ENCODE data around the gene NCBP1. TPM values are rescaled to one million over a fixed set of nuclear protein-coding genes. Genes with fewer than 3 reads are reported as not detected.

Gene NCBP1
- total RNA-seq, 4 donors from 2014 or later: 18.6 to 38.4 (median 24.4) TPM

DNA sequence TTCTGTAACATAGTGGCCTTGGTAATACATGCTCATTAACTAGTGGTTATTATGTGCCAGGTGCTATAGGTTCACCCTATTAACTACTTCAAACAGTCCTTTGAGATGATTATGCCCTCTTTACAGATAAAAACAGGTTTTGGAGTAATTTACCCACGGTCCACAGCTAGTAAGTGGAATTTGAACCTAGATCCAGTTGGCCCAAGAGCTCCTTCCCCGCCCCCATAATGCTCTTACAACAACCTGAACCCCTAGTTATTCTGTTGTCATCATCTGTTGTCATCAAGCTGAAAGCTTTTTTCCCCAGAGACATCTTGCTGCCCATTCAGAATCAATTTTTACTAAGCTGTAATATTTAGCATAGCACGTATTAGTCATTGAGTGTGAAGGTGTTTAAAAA, 40.3 kb downstream of the NCBP1 start:
- Histone ChIP-seq H3K4me3 (no peak overlapping the region), H3K9me3 (no peaks in the 10 kb centered on the region), H3K27ac (no peak overlapping the region), H3K36me3 (peaks cover 0 to 90% (median 14%) of the 10 kb centered on the region in 3 donors), H3K4me1 (no peaks in the 10 kb centered on the region), H3K27me3 (no peaks in the 10 kb centered on the region)
- WGBS, 2 donors: 92 to 94% methylated on average over 3 of the region's 3 CpGs
- no peak for DNase-seq (ENCODE audit: low spot score in 2 of 2)
- no peak for TF ChIP-seq POLR2A (IDR thresholded peaks at IDR 0.05)
- TF ChIP-seq EP300 (IDR thresholded peaks at IDR 0.05): no peak
- TF ChIP-seq, protein P1, sequence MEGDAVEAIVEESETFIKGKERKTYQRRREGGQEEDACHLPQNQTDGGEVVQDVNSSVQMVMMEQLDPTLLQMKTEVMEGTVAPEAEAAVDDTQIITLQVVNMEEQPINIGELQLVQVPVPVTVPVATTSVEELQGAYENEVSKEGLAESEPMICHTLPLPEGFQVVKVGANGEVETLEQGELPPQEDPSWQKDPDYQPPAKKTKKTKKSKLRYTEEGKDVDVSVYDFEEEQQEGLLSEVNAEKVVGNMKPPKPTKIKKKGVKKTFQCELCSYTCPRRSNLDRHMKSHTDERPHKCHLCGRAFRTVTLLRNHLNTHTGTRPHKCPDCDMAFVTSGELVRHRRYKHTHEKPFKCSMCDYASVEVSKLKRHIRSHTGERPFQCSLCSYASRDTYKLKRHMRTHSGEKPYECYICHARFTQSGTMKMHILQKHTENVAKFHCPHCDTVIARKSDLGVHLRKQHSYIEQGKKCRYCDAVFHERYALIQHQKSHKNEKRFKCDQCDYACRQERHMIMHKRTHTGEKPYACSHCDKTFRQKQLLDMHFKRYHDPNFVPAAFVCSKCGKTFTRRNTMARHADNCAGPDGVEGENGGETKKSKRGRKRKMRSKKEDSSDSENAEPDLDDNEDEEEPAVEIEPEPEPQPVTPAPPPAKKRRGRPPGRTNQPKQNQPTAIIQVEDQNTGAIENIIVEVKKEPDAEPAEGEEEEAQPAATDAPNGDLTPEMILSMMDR (IDR thresholded peaks at IDR 0.05): no peak

DNA sequence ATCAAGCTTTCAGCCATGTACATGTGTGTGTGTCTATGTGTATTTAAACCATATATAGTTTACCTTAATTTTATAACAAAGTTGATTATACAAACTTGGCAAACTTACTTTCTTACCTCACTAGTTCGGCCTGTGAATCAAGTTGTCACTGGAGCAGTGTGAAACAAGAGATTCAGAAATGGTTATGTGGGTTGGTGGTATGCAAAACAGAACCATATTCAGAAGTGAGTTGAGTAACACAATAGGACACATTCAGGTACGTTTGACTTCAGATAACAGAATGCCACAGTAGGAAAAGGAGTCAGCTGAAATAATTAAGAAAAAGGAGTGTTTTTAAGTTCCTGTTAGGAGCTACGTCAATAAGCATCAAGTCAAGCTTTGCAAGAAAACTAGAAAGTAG, 42.0 kb downstream of the NCBP1 start:
- no peak overlapping the region for H3K4me3 ChIP-seq
- no peaks in the 10 kb centered on the region for H3K9me3 ChIP-seq
- no peaks in the 10 kb centered on the region for H3K4me1 ChIP-seq
- no peaks in the 10 kb centered on the region for H3K27me3 ChIP-seq
- DNase-seq (ENCODE audit: low spot score in 2 of 2): no peak
- TF ChIP-seq POLR2A (IDR thresholded peaks at IDR 0.05): no peak
- TF ChIP-seq, protein P1 (IDR thresholded peaks at IDR 0.05): no peak
- no peak for TF ChIP-seq EP300 (IDR thresholded peaks at IDR 0.05)
- no peak overlapping the region for H3K27ac ChIP-seq
- 59 to 65% methylated on average over 3 of the region's 3 CpGs for whole genome bisulfite sequencing, 2 donors
- peaks cover 0 to 82% (median 0%) of the 10 kb centered on the region in 3 donors for H3K36me3 ChIP-seq

- 81 to 83% methylated on average over 1 of the region's 1 CpG for WGBS, 2 donors
These were observed 48.6 kb downstream of the NCBP1 start for GRCh38 chr9:97682242-97682641.

GRCh38 chr9:97688654-97689053, 55.0 kb downstream of the NCBP1 start:
- TF ChIP-seq, protein P1 (IDR thresholded peaks at IDR 0.05): no peak
- no peak for TF ChIP-seq EP300 (IDR thresholded peaks at IDR 0.05)
- TF ChIP-seq POLR2A (IDR thresholded peaks at IDR 0.05): no peak
- Histone ChIP-seq H3K9me3 (no peaks in the 10 kb centered on the region), H3K4me1 (peaks cover 0 to 15% (median 0%) of the 10 kb centered on the region in 4 donors), H3K27me3 (no peaks in the 10 kb centered on the region), H3K27ac (no peak overlapping the region), H3K4me3 (no peak overlapping the region), H3K36me3 (peaks cover 0 to 84% (median 2%) of the 10 kb centered on the region in 3 donors)
- WGBS, 2 donors: 68 to 93% methylated on average over 1 of the region's 1 CpG
- DNase-seq (ENCODE audit: low spot score in 2 of 2): no peak

More at GRCh38 chr9:97682242-97682641, 48.6 kb downstream of the NCBP1 start:
- H3K36me3 ChIP-seq: peaks cover 0 to 78% (median 0%) of the 10 kb centered on the region in 3 donors
- no peaks in the 10 kb centered on the region for H3K27me3 ChIP-seq
- H3K4me1 ChIP-seq: no peaks in the 10 kb centered on the region
- no peak overlapping the region for H3K27ac ChIP-seq
- TF ChIP-seq, protein P1 (IDR thresholded peaks at IDR 0.05): no peak
- TF ChIP-seq EP300 (IDR thresholded peaks at IDR 0.05): no peak
- TF ChIP-seq POLR2A (IDR thresholded peaks at IDR 0.05): no peak
- no peak for DNase-seq (ENCODE audit: low spot score in 2 of 2)
- no peaks in the 10 kb centered on the region for H3K9me3 ChIP-seq
- H3K4me3 ChIP-seq: no peak overlapping the region

DNA sequence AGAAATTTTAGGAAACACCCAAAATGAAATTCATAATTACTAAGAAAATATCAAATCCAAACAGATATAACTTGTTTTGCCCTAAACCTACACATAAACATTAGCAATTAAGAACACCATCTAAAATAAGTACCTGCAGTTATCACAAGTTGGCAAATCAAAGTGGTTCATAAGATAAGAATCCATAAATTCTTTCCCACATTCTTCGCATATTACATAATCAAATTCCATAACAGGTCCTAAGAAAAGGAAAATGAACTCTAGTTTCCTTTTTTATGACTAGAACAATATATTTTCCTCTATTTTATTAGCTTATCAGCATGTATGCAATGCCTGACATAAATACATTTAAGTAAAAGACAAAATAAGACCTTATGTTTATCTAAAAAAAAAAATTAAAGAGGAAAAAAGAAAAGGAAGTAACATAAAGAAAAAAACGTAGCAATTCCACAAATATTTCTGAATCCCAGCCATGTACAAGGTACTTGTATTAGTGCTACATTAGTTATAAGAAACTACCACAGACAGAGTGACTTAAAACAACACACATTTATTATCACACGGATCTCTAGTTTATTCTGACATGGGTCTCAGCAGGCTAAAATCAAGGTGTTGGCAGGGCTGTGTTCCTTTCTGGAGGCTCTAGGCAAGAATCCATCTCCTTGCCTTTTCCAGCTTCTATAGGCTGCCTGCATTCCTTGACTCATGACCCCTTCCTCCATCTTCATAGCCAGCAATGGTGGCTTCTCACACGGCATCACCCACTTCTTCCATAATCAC, 56.0 kb downstream of the NCBP1 start:
- Histone ChIP-seq H3K27me3 (no peaks in the 10 kb centered on the region), H3K9me3 (no peaks in the 10 kb centered on the region), H3K4me3 (no peak overlapping the region), H3K36me3 (peaks cover 0 to 75% (median 2%) of the 10 kb centered on the region in 3 donors), H3K27ac (no peak overlapping the region), H3K4me1 (peaks cover 0 to 25% (median 6%) of the 10 kb centered on the region in 4 donors)
- TF ChIP-seq, protein P1 (IDR thresholded peaks at IDR 0.05): no peak
- TF ChIP-seq POLR2A (IDR thresholded peaks at IDR 0.05): no peak
- TF ChIP-seq EP300 (IDR thresholded peaks at IDR 0.05): no peak
- no peak for DNase-seq (ENCODE audit: low spot score in 2 of 2)
- 53 to 54% methylated on average over 4 of the region's 4 CpGs for WGBS, 2 donors

Measured in tibial nerve (tissue), 4 donors.